Fibroblast of peridontal ligament (primary cell): ENCODE measurements around the gene TMC8.

Experiments used
- DNase-seq: peaks from one replicate; pipeline ENCODE4 v3.0.0-alpha.2; 2010; ENCODE audit errors: extremely low read depth

The TMC8 gene

DNA sequence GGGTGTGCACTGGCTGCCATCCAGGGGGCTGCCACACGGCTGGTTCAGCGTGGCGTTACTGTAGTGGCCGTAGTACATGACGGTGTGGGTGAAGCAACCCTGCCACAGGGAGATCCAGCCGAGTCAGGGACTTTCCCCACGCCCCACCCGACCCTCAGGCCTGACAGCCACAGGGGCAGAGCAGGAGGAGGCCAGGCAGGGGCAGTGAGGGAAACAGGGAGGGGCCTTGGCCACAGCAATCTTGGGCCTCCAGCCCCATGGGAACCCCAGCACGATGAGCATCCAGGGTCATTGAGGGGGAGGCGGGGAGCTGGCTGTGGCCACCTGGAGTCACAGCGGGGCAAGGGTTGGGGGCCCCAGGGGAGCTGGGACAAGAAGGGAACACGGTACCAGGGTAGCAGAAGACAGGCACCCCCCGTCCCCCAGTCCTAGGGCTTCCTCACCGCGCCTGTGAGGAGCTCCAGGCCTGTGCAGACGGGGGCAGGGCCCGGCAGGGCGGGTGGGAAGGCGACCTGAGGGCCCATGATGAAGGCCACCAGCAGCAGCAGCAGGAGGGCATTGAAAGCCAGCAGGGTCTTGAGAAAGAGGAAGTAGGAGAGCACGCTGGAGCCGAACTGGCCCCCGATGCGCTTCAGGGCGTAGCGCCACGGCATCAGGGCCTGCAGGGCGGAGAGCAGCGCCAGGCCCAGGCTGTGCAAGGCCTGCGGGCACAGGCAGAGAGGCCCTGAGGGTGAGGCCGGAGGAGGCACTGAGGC, 6.3 kb upstream of the TMC8 start:
- no peak for DNase-seq

DNA sequence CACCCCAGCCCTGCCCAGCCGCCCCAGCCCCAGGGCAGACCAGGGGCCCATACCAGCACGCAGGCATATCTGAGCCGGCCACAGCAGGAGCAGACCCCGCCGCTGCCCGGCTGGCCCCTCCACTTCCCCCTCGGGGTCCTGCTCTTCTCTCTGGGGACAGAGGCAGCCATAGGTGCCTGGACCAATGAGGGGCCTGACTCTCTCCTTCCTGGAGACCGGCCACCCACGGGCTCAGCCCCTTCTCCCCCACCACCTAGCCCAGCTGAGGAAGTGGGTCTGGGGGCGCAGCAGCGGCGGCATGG, 5.8 kb upstream of the TMC8 start:
- DNase-seq, result no peak

DNA sequence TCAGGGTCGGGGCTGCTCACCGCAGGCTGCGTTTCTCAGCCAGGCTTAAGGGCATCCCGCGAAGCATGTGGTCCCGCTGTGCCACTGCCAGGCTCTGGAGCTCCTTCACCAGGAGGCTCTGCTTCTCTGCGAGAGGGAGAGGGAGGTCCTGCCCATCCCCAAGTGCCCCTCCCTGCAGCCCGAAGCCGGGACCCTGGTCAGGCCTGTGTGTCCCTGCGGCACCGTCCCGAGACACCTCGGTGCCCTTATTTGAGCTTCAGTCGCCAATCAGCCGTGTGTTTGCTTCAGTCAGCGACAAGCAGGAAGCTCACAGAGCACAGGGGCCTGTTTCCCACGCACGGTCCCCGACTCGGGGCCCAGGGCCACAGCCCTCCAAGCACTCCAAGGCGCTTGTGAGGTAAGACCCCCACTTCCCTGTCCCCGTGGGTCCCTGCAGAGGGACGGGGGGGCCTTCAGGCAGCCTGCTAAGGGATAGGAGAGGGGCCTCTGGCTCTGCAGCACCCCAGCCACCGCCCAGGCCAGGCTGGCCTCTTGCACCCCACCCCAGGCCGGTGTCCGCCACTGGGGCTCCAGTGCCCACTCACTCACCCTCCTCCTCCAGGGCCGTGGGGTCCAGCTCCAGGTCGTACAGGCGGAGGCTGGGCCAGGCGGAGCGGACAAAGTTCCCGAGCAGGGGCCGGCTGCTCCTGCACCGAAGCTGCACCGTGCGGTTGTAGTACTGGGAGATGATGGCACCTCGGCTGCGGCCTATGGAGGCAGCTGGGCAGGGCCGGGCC, 5.2 kb upstream of the TMC8 start:
- no peak for DNase-seq

DNA sequence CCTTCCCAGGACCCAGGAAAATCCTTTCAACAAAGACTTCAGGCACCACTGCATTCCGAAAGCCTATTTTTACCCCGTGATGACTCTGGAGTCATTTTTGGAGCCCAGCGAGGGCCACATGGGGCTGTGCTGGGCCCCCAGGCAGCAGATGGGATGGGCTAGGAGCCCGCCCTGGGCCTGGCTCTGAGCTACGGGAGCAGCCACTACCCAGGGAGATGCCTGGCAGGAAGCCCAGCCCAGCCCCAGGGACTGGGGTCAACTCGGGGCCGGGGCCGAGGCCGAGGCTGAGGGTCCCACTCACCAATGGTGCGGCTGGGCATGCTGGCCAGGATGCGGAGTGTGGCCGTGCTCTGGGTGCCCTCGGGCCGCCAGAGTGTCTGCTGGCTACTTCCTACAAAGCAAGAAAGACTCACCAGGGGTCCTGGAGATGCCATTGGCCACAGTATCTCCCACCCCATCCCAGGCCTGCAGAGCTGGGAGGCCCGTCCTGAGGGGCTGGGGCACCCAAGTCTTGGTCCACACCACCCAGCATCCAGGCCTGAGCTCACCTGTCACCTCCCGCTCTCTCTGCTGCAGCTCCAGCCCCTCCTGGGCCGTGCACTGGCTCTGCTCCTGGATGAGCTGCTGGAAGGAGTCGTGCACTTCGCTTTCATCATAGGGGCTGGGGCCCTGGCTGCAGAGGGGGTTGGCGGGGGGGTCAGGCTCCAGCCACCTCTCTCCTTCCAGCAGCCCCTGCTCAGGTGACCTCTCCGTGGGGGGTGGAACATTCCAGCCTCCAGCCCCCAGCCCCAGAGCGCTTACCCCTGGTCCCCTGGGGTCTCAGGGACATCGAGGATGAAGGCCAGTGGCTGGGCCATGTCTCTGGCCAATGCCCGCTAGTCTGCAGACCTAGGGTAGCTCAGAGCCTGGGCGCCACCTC, 4.3 kb upstream of the TMC8 start:
- no peak for DNase-seq

DNA sequence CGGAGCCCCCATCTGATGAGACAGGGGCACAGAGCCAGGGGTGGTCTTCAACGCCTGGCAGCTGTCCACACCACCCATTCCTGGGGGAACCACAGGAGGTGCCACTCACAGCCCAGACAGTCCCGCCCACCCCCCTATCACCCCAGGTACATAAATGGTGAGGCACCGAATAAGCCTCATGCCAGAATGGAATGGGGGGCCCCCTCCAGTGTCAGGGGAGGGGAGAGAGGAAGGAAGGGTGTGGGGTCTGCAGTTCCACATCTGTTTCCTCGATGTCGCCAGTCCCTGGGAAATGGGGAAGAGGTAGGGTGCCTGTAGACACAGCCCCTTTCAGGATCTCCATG, 3.7 kb upstream of the TMC8 start:
- no peak for DNase-seq

DNA sequence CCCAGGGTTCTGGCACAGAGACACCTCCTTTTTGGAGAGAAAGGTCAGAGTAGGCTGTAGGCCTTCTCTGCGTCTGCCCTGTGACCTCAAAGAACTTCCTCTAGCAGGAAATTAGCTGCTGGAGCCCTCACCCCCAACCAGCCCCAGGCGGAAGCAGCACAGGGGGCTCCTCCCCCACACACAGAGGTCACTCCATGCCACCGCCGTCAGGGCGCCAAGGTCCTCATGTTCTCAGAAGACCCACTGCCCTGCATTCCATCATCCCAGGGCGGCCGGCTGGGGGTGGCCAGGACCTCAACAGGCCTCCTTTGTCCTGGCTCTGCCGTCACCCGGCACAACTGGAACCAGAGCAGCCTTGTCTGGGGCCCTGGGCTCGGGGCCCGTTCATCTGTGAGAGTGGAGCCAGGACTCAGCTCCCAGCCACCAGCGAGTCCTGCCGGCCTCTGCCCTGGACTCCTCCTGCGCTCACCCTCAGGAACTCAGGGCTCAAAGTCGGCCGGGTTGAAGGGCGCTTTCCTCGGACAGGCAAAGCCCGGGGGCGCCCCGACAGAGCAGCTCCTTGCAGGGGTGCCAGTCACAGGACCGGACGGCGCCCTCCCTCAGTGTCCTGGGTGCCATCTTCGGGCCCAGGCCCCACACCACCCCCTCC, 3.2 kb upstream of the TMC8 start:
- DNase-seq, result no peak

DNA sequence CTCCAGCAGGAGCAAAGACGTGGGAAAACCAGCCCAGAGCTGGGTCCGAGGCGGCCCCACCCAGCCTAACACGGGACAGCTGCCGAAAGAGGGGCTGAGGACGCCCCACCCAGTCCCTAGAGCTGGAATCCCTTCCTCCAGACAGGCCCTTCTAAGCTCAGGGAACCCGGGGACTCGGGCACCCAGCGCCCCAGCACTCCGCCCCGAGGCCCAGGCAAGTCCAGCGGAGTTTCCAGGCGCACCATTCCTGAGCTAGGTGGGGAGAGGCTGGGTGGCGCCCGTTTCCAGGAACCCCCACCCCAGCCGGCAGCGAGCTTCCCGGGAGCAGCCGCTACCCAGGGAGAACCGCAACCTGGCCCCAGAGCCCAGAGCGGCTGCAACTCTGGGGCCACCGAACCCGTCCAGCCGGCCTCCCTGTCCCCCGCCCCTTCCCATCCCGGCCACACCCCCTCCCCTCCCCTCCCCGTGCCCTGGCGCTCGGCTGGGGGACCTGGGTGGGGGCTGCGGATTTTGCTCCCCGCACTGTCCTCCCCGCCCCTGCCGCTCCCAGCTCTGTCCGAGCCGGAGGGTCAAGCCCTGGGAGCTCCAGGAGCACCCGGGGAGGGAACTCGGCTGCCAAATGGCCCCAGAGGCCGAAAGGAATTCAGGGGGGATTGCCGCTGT, 2.6 kb upstream of the TMC8 start:
- DNase-seq, result no peak

DNA sequence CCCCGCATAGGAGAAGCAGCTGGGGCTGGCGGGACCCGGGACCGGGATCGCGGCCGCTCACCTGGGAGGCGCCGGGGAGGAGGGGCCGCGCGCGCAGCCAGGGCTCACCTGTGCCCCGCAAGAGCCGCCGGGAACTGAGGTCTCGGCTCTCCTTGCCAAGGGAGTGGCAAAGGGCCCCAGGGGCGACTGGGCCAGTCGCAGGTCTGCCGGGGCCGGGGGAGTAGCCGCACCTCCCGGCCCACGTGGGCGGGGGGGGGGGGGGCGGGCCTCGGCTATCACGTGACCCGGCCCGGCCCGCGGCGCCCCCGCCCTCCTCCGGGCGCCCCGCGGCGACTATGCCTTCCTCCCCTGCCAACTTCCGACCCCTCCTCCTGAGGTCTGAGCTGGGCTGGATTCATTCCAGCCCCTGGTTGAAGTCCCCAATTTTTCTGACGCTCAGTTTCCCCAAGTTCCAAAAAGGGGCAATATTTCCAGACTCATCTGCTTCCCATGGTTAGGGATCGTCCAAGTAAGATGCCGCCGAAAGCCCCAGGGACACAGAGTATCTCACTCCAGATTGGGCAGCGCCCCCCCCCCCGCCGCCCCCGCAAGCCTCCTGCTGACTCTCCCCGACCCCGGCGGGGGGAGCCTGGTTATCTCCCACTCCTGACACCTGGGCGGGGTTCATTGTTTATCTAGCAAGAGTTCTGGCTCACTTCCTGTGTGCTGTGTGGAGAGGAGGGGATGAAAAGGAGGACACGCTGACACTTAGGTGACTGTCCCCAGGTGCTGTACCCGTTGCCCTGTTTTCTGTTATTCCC, 1.8 kb upstream of the TMC8 start, which contains the start of gene TMC6:
Gene TMC6, minus strand, starts transcription at position 205 of the 800 bp plus-strand sequence. CDS start 1,923 bp downstream, outside the sequence.
- no peak for DNase-seq

DNA sequence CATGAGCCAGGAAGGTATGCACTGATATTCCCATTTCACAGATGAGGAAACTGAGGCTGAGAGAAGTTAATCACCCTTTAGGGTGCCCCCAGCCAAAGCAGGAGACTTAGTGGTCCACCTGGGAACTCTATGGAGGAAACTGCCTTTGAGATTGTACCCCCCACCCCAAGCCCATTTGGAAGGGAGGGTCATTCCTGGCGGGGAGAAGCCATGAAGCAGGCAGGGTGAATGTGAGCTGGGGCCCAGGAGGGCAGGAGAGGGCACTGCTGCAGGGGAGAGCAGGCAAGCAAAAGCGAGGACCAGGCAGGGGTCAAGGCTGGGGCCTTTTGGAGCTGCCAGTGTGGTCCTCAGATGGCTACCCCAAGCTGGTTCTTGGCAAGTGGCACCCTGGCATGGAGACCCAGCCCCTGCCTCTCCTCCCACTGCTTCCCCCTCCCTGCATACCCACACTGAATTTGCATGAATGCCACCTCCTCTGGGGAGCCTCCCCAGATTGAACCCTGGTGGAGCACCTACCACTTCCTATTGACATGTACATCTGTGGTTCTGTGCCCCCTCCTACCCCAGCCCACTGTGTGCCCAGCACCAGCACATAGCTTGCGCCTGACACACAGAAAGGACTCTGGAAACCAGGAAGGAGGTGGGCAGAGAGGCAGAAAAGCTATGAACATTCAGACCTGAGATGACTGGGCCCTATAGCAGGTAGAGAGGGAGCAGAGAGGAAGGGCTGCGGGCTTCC, 1.1 kb upstream of the TMC8 start:
- DNase-seq, result no peak

DNA sequence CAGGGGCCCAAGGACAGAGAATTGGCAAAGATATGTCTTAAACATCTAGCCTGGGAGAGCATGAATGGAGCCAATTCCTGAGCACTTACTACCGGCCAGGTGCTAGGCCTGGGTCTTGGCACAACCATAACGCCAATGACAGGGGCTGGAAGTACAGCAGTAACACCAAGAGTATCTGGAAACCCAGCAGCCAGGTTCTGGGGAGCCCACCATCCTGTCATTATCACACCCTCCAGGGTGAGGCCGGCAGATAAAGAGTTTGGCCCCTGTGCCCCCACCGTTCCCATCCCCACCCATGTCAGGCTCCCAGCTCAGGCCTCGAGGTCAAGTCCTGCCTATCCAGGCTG, 508 bp upstream of the TMC8 start:
- no peak for DNase-seq

DNA sequence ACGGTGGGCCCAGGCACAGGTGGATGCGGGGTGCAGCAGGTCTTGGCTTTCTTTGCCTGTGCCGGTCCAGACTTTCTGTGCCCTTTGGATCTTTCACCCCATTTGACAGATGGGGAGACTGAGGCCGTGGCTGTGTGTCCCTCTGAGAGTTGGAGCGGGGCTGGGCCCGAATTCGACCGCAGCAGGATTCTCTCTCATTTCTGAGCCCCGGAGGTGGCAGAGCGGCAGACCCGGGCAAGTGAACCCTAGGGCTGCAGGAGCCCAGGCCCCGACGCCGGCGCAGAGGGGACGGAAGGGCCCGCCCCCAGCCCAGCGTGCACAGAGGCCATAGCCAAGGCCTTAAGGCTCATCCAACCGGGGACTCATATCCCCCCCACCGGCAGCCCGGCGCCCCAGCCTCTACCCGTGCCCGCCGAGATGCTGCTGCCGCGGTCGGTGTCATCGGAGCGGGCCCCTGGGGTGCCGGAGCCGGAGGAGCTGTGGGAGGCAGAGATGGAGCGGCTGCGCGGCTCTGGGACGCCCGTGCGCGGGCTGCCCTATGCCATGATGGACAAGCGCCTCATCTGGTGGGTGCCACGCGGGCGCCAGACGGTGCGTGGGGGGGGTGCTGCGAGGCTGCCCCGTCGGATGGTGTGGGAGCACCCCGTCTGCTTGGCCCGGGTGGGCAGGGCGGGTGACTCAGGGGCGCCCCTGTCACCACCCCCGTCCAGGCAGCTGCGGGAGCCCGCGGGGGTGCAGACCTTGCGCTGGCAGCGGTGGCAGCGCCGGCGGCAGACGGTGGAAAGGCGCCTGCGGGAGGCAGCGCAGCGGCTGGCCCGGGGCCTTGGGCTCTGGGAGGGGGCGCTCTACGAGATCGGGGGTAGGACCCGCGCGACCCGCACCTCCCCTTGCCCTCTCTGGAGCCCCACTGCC, 857 bp downstream of the TMC8 start:
- no peak for DNase-seq

DNA sequence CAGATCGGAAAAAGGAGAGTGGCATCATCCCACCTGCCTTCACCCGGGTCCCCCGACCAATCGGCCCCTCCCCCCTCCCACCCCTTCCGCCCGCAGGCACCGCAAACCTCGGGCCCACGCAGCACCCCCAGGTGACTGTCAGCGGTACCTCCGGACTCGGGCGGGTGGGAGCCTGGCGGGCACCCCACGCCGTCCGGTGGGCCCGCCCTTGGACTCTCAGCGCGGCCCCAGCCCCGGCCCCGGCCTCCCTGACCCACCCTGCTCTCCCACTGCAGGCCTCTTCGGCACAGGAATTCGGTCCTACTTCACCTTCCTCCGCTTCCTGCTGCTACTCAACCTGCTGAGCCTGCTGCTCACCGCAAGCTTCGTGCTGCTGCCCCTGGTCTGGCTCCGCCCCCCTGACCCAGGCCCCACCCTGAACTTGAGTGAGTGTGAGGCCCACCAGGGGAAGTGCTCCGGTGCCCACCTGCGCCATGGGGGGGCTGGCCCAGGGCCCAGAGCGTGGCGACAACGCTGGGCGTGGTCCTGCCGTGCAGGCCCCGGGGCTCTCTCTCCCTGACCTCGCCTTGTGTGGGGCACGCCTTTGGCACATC, 1.6 kb downstream of the TMC8 start:
- DNase-seq, result no peak

DNA sequence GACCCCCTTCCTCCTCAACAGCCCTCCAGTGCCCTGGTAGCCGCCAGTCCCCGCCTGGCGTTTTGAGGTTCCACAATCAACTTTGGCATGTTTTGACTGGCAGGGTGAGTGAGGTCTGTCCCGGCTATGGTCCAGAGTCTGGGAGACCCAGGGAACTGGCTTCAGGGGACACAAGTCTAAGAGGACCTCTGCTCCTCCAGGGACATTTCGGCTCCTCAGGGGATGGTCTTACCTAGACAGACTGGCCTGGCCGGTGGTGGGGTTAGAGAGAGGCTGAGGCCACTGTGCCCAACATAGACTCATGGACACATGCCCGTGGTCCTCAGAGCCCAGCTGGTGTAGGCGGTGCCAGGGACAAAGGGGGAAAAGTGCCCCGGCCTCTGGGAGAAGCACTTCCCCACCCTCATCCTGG, 2.2 kb downstream of the TMC8 start:
- no peak for DNase-seq

DNA sequence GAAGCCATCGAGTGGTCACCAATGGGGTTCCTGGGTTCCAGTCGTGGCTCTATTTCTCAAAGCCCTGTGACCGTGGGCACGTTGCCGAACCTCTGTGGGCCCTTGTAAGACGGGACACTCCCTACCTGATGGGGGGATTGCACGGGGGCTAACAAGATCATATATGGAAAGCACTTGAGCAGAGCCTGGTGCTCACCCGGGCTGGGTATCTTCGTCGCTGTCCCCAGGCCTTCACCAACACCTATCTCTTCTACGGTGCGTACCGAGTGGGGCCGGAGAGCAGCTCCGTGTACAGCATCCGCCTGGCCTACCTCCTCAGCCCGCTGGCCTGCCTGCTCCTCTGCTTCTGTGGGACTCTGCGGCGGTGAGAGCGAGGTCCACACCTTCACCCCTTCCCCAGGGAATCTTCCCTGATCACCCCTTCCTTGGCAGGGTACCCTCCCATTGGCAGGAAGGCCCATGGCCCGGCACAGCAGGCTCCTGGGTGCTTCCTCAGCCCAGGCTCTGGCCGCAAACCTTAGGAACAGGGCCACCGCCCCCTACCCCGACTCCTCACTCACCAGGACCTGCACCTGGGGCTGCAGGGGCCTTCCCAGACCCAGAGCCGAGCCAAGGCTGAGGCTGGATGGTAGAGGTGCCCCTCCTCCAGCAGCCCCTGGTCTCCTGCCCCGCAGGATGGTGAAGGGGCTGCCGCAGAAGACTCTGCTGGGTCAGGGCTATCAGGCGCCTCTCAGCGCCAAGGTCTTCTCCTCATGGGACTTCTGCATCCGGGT, 2.8 kb downstream of the TMC8 start:
- no peak for DNase-seq

DNA sequence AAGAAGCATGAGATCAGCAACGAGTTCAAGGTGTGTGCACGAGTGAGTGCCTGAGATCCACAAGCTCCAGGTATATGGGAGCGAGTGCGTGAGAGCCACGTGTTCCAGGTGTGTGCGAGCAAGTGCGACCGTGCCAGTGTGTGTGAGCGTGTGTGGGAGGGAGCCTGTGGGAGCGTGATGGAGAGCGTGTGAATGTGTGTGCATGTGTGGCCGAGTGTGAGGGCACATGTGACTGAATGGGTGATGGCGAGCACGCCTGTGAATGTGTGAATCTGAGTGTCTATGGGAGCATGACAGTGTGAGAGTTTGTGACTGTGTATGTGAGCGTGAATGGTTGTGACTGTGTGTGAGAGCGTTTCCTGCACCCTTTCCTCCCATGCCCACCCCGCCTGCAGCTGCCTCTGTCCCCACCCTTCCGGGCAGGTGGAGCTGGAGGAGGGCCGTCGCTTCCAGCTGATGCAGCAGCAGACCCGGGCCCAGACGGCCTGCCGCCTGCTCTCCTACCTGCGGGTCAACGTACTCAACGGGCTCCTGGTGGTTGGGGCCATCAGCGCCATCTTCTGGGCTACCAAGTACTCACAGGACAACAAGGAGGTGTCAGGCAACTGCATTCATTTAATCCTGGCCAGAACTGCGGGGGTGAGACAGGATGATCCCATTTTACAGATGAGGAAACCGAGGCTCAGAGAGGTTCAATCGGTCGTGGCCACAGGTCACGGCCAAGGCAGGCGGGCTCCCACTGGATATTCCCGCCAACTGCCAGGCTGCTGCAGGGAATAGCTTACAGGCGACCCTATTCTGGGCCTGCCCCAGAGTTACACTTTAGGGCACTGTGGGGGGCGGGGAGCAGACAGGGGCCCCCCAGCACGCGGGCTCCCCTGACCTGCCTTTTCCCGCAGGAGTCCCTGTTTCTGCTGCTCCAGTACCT, 3.7 kb downstream of the TMC8 start:
- DNase-seq, result no peak

DNA sequence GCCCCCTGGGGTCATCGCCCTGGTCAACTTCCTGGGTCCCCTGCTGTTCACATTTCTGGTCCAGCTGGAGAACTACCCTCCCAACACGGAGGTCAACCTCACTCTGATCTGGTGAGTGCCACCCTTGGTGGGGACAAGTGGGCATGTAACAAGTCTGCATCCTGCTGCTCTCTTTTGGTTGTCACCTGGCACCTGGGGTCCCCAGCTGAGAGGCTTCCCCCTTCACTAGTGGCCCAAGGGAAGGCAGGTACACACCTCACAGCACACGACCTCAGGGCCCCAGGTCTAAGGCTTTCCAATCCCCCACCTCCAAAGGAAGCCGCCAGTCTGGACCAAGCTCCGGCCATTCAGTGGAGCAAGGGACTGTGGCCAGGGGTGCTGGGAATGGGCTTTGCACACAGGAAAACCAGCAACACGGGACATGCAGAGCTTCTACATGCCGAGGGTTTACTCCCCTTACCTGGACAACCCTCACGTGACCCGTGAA, 4.4 kb downstream of the TMC8 start:
- no peak for DNase-seq
